DMS114 treated with DMSO at 0.1 percent for 48 hours (cell line): ENCODE measurements around the gene STK32B.

Experiments used
- DNase-seq: peaks from one replicate; lab custom pipeline; 2025; ENCODE audit not compliant: unreplicated experiment; lab: John Stamatoyannopoulos, UW

STK32B gene

DNA sequence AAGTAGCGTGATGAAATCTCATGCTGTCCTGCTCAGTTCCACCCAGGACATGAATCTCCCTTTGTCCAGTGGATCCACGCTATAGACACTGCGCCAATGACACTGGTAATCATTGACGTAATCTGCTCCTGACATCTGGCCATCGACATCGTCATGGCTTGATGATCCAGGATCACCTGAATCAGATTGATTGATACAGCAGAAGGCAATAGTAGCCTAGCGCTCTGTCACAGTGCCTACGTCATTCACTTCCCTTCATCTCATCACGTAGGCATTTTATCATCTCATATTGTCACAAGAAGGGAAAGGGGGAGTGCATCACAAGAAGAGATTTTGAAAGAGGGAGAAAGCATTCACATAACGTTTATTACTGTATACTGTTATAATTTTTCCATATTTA lies 68.8 kb downstream of the STK32B start:
- DNase-seq: no peak

DNA sequence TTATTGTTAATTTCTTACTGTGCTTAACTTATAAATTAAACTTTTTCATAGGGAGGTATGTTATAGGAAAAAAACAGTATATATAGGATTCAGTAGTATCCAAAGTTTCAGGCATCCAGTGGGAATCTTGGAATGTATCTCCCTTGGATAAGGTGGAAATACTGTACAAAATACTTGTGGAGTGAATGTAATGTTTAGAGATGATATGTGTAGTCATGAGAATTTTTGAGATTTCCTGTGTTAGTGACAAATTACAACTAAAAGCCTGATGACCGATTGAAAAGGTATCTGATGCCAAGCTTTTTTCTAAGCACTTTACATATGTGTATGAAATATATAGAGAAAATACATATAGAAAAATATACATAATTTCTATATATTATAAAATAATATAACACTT lies 69.2 kb downstream of the STK32B start:
- no peak for DNase-seq

DNA sequence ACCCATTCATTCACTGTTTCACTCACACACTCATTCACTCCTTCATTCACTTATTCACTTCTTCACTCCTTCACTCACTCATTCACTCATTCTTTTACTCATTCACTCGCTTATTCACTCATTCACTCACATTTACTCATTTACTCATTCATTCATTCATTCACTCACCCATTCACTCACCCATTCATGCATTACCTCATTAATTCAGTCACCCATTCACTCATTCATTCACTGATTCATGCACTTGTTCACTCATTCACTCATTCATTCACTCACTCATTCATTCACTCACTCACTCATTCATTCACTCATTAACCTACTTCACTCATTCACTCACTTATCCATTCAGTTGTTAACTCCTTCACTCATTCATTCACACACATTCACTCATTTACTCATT lies 70.8 kb downstream of the STK32B start:
- DNase-seq: no peak

DNA sequence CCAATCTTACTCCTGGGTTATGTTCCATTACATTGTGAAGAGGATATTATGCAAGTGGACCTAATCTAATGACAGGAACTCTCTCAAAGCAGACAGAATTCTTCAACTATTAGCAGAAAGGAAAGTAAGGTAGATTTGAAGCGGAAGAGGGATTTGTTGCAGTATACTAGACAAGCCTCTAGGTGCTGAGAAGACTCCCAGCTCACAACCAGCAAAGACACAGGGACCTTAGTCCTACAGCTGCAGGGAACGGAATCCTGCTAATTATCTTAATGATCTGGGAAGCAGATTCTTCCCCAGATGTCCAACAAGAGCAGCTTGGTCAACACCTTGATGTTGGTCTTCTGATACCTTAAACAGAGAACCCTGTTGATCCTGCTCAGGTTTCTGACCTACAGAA lies 73.6 kb downstream of the STK32B start:
- DNase-seq: no peak

DNA sequence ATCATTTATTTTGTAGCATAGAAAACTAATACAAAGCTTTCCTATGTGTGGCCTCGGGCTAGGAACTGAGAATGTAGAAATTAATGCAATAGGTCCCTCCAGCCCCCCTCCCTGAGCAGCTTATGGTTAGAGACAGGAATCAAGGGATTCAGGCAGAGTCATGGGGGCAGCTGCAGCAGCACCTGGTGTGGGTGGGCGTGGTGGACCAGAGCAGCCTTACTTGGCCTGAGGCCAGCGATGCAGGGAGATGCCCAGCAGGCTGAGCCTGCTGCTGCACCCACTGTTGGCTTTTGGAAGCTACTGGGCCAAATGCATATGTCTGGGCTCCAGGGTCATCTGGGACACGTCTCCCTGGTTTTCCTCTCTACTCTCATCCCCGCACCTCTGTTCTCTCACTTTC lies 74.0 kb downstream of the STK32B start:
- no peak for DNase-seq

DNA sequence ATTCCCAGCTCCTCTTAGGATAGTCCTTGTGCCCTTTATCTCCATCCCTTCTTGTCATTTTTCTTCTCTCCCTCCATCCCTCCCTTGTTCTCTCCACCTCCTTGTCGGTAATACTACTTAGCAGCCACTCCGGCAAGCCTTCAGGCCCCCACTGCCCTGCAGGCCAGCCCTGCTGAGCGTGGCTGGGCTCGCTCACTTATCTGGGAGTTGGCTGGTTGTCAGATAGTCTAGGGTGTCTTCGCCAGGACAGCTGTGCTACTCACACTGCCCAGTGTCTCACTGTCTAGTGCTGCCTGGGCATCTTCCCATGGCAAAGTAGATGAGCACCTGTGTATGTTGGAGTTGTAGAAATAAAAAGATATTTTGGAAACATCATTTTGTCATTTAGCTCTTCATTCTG lies 75.0 kb downstream of the STK32B start:
- no peak for DNase-seq

DNA sequence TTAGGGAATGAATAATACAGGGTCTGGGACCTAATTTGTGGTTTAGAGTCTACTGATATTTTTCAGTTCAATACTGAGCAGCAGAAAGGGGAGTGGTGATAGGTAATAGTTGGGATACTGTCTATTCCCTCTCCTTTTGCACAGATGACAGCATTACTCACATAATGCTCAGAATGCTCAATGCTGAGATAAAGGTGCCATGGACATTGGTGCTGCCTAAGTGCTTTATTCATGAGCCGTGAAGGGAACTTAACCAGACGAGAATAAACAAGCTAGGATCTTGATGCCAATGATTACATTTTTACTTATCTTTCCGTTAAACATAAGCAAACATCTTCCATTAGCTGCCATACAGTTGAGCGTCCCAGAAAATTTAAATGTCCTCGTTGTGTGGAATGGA lies 75.6 kb downstream of the STK32B start:
- DNase-seq: no peak

DNA sequence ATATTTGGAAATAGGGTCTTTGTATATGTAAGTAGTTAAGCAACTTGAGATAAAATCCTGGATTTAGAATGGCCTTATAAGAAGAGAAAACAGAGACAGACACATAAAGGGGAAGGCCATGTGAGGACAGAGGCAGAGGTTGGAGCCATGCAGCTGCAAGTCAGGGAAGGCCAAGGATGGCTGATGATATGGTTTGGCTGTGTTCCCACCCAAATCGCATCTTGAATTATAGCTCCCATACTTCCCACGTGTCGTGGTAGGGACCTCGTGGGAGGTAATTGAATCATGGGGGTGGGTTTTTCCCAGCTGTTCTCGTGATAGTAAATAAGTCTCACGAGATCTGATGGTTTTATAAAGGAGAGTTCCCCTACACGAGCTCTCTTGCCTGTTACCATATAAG lies 76.3 kb downstream of the STK32B start:
- no peak for DNase-seq

DNA sequence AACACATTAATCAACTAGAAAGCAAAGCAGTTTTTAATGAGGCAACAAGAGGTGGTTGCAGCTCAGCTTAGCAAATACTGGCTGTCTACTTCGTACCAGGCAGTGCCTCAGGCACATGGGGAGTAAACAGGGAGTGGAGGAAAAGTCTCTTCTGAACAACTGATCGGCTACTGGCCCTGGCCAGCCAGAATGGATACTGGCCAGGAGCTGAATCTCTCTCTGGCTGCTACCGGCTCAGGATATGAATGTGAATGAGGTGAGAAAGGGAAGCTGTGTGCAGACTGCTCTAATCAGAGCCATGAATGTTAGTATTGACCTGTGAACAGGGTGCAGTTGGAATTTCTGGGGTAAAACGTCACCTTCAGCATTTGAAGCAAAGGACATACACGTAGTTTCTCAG lies 77.3 kb downstream of the STK32B start:
- no peak for DNase-seq

DNA sequence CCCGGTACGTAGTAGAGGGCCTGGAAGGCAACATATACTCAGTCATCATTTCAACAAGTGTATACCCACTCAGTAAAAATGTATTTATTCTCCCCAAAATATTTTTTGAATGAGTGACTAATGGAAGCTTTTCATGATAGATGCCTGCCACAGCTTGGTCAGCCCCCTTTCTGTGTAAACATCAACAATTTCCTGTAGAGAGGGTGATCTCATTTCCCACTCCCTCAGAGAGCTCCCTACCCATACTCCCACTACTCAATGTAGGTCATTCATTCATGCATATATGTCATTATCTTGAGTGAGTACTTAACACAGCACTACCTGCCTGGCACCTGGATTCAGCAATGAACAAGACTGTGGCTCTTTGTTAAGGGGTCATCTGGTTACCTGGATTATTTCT lies 81.9 kb downstream of the STK32B start:
- DNase-seq: no peak

DNA sequence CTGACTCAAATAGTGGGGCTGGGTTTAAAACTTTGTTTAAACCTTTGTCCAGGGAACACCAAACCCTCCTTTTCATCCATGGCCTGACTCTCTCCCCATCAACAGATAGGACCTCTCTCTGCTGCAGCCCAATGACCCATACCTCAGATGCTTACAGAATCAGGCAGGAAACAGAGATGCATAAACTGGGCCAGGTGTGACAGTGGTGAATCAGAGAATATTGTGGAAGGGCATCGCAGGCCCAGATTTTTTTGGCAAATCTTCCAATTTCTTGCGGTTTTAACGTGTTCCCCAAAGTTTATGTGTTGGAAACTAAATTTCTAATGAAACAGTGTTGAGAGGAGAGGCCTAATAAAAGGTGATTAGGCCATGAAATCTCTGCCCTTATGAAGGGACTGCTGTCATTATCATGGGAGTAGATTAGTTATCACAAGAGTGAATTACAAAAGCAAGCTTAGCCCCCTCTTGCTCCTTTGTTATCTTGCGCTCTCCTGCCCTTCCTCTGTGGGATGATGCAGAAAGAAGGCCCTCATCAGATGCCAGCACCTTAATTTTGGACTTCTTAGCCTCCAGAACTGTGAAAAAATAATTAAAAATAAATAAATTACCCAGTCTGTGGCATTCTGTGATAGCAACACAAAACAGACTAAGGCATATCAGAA lies 82.8 kb downstream of the STK32B start:
- DNase-seq: no peak

DNA sequence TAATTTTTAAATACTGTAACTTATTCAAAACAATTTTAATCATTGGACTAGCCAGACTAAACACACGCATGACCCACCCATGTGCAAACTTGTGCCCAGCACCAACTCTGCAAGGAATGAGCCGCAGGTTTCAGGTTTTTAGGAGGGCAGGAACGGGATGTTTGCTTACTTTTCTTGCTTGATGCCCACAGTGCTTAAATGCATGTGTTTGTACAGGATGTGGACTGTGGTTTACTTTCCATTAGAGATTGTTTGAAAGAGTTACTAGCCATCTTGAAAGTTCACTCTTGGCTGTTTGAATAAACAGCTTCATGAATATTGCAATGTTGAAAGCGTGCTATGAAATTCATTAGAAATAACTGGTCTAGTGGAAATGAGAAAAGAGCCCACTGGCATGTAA lies 83.3 kb downstream of the STK32B start:
- no peak for DNase-seq

DNA sequence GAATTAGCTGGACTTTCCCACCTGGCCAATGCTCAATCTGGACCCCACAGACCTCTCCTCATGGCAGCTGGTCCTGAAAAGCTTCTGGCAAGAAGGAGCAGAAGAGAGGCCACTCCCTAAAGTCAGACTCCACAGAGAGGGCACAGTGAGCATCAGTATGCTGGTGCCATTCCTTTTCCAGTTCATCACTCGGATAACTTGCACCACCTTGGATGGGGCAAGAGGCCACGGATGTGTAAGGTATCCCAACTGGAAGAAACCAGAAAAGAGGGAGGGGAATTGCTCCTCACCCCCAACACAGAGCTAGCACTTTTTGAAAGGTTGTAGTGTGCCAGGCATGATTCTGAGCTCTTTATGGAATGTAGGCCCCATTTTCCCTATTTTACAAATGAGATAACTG lies 85.9 kb downstream of the STK32B start:
- no peak for DNase-seq

DNA sequence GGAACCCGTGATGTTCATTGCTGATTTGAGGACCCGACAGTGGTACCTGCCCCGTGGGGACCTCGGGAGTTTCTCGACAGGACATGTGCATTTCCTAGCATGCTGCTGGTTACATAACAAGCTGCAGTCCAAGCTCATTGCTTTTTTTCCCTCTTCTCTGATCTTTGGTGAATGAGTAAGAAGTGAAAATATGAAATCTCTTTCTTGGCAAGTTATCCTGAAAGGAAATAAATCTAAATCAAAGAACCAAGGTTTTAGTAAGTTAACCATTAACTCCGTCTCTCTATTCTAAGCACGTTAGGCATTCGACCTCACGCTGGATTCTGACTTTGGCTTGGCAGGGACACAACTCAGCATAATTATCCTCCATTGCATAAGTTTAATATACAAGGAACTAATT lies 86.6 kb downstream of the STK32B start:
- DNase-seq: no peak

DNA sequence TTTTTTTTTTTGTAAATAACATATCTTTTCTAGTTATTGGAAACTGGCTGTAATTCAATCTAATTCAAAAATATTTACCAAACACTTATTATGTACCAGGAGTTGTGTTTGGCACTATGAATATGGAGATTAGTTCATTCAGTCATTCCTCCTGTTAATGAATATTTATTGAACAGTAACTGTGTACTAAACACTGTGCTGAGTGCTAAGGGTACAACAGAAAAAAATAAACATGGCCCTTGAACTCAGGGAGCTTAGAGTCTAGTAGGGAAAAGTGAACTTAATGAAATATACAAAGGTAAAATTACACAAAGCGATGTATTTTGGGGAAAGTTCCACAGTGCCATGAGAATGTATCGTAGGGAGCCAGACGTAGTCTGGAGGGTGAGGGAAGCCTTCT lies 87.1 kb downstream of the STK32B start:
- DNase-seq: no peak

DNA sequence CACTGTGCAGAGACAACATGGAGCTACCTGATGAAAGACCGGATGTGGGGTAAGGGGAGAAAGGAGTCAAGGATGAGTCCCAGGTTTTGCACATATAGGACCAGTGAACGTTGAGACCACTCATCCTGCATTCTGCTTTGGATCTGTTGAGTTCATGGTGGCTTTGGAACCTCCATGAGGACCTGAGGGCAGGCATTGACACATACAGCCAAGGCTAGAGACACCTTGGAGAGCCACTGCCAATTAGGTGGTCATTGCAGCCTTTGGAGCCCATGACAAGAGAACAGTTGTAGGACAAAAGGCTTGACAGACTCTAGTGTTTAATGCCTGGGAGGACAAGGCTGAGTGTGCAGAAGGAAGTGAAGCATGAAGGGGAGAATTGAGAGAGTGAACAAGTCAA lies 87.9 kb downstream of the STK32B start:
- DNase-seq: no peak

DNA sequence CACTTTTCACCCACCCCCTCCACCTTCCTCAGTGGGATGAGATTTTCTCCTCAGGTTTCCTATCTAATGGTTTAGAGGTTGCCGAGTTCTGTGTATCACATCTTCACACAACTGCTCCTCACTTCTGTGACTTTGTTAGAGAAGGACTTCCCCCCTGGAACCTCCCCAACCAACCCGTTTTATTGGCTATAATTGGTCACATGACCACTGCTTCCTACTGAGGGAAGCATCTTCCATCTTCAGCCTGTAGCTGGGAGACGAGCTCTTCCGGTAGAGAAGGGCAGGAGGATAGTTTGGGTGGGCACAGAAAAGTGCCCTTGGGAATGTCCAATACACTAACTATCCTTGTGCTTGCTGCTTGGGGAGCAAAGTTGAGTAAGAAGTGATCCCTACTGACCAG lies 90.5 kb downstream of the STK32B start:
- DNase-seq: no peak

DNA sequence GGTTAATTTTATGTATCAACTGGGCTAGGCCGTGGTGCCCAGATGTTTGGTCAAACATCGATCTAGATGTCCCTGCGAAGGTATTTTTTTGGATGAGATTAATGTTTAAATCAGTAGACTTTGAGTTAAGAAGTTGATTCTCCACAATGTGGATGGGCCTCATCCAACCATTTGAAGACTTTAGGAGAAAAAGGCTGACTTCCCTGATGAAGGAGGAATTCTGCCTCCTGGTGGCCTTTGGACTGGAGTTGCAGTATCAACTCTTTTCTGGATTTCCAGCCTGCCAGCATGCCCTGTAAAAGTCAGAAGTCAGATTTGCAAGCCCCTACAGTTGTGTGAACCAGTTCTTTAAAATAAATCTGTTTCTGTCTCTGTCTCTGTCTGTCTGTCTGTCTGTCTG lies 91.4 kb downstream of the STK32B start:
- DNase-seq: no peak

DNA sequence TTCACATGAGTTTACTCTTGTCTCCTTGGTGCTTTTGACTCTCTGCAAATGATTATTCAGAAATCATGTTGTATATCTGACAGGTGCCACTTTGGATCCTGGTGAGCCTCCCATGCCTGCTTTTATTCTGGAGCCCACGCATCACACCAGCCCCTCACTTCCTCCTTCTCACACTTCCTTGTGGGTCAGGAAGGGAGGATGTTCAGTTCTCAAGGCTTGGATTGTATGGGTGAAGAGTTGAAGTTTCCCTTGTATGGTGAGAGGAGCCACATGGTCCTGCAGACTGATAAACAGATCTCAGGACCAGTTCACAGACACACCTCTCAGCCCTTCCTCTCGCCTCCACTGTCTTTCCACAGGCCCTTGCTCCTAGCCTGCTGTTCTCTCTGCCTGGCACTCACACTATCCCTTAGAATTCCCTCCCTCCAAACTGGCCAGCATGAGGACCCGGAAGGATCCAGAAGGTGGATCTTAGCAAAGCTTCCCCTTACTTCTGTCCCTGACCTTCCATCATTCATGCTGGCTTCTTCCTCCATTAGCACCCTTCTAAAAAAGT lies 92.1 kb downstream of the STK32B start:
- DNase-seq: no peak

DNA sequence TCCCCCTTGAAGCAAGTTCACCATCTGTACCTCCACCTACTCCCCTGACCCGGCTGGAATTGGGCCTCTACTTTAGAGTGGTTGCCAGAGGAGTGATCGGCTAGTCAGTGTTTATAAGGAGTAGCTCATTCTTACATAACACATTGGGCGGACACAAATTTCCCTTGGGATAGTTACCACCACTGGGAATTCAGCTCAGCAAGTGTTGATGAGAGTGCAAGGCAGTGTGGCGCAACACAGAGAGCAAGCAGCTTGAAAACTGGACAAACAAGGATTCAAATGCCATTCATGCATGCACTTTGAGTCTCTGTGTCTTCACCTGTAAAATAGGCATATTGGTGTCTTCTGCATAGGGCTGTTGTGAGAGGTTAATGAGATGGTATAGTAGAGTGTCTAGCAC lies 92.7 kb downstream of the STK32B start:
- no peak for DNase-seq

DNA sequence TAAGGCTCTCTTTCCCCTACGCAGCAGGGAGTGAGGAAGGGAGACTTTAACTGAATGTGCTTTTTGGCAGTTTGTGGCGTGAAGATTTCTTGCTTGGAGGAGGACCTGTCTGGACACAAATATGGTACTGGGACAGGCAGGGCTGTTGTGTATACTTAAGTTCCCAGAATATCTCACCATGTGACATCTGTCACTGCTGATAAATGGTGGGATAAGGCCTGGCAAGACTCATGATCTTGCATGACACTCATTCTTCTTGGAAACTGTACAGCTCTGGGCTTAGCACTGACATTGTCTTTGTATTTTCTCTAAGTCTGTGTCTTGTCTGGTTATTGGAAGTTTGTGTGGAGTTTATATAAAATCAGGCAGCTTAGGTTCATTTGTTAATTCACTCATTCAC lies 93.1 kb downstream of the STK32B start:
- no peak for DNase-seq

DNA sequence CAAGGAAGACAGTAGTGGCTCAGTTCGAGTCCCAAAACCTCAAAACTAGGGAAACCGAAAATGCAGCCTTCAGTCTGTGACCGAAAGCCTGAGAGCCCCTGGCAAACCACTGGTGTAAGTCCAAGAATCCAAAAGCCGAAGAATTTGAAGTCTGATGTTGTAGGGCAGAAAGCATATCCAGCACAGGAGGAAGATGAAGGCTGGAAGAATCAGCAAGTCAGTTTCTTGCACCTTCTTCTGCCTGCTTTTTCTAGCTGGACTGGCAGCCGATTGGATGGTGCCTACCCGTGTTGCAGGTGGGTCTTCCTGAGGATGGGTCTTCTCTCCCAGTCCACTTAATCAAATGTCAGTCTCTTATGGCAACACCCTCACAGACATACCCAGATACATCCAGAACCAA lies 95.0 kb downstream of the STK32B start:
- no peak for DNase-seq

DNA sequence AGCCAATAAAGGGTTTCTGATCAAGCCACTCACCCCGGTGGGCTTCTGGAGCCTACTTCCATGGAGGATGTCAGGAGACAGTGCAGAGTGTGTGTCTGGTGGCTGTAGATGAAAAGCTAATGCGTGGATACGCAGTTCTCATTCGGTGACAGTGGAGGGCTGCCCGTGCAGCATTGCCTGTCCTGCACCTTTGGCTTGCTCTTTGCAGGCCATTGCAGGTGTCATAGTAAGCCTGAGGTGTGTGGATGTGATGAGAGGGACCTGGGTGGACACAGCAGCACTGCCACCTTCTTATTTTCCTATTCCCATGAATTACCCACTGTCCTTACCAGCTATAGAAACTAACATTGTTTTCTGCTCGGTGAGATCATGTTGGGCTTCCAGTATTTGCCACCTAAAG lies 101.2 kb downstream of the STK32B start:
- DNase-seq: no peak
